Sciatic nerve (tissue), 2 donors: Measurements from ENCODE around the gene OCA2. TPM values are rescaled to one million over a fixed set of nuclear protein-coding genes. Genes with fewer than 3 reads are reported as not detected.
"Not testable (repeated sequence)": the region's sequence is repeated elsewhere in the genome, so short reads cannot be mapped to it uniquely, and the experiment has no call there.

Experiments used
- ATAC-seq: fragments of 200-7000 bp; cut with Tn5 transposase; one replicate; pipeline ENCODE4 v1.9.1; 2020; ENCODE audit warnings: mild to moderate bottlenecking, moderate library complexity
- DNase-seq: peaks from one replicate; pipeline ENCODE4 v3.0.0-alpha.2; 2020; ENCODE audit warnings: low spot score
- intact Hi-C: fragments of 100-400 bp; cut with DNase I; formaldehyde crosslinking; loops from one replicate; pipeline ENCODE4 v1.14.2; 2022
- total RNA-seq: library from RNA; stranded (reverse); fragmentation: NEBNext Ultra II Directional; extraction: Animal tissue kit (Norgen Biotek cat#: 25700); gene quantifications from one replicate; pipeline ENCODE4 v1.2.1, GENCODE V29; 2021
- donor health status: DM: no; HTN: no; CAD: no.
- donor health status: DM: no; HTN: no; CAD: no.

The OCA2 gene
- 0.98 TPM for total RNA-seq

DNA sequence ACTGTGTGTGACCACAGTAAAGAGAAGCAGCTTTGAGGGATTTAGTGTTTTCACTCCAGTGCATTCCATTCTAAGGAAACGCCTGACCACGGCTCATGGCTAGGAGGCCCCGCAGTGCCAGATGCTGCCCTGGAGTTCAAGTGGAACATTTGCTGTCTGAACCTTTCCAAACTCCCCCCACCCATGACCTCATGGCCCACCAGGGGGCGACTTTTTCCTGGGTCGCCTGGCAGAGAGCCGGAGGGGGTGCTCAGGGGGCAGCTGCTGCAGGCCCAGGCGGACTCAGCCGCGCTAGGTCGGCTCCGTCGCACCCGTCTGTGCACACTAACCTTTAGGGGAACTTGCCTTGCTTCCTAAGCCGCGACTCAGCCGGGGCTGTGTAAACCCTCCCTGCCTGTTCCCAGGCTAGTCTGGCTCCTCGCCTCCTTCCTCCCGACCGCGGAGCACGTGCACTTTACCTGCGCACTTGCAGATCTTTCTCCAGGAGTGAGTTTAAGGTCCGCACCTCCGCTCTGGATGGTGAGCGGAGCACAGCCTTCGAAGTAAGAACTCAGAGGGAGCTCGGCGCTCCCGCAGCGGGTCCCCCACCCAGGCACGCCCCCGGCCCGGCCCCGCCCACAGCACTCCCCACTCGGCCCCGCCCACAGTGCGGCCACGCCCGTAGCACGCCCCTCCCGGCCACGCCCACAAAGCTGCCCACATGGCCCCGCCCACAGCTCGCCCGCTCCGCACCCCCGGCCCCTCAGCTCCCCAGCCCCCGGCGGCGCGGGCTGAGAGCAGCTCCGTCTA, at the start of gene OCA2:
TSS of gene OCA2 (minus strand) at position 550 of the 789 bp plus-strand sequence. CDS start 17,441 bp downstream, outside the sequence.
- DNase-seq (peak; percentile 73), ATAC-seq (peak; percentile 58)
- intact Hi-C loops = loop anchor here (10.0 kb wide), 1 partner anchor 1084 kb away; no protein-coding TSS in a partner anchor

DNA sequence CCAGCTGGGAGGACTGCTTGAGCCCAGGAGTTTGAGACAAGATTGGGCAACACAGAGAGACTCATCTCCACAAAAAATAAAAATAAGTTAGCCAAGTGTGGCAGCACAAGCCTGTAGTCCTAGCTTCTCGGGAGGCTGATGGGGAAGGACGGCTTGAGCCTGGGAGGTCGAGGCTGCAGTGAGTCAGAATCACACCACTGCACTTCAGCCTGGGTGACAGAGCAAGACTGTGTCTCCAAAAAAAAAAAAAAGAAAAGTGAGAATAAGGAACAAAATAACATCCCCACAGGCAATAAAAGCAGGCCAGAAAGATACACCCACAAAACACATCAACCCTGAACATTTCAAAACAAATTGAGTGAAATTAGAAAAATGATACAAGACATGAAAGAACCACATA, 48.7 kb upstream of the OCA2 start:
- ATAC-seq (no peak), DNase-seq (no peak)
- intact Hi-C loops = no loop called here

DNA sequence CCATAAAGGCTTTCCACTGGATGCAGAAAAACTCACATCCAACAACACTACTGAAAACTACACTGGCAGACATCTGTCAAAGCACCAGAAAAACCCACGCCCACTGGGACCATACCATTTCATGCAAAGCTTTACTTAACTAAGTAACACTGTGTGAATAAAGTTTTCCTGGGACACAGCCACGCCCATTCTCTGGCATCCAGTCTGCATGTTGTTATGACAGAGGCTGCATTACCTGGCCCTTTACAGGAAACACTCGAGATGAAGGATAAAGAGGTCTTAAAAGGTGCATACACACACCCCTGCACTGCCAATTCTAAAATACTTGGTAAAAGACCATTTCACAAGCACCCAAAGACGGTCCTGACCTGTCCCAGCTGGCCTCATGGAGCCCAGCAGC, 46.3 kb upstream of the OCA2 start:
- ATAC-seq, intact Hi-C loops, DNase-seq: not testable (repeated sequence)

DNA sequence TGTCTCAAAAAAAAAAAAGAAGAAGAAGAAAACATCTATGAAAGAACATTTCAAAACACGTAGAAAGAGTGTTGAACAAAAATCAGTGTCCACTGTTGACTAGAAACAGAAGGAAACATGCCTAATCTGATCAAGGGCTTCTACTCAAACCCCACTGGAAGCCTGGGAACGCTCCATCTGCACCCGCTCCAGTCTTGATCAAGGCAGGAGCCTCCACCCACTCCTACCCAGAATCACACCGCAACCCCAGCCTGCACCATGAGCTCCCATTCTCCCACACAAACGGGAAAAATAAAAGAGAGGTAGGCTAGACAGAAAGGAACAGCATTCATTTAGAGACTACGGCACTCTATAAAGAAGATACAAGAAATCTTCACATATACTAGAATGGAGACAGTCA, 40.9 kb upstream of the OCA2 start:
- DNase-seq = peak; percentile 22
- no peak for ATAC-seq
- intact Hi-C loops = no loop called here

DNA sequence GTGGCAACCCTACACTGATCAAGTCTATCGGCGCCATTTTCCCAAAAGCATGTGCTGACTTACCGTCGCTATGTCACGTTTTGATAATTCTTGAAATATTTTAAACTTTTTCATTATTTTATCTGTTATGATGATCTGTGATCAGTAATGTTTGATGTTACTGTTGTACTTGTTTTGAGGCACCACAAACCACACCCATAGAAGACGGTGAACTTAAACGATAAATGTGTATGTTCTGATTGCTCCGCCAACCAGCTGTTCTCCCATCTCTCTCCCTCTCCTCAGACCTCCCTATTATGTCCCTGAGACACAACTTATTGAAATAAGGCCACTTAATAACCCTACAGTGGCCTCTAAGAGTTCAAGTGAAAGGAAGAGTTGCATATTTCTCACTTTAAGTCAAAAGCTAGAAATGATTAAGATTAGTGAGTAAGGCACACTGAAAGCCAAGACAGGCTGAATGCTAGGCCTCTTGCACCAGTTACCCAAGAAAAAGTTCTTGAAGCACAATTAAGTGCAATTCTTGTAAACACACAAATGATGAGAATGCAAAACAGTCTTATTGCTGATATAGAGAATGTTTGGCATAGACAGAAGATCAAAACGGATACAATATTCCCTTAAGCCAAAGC, 38.4 kb upstream of the OCA2 start:
- intact Hi-C loops, ATAC-seq, DNase-seq: not testable (repeated sequence)

DNA sequence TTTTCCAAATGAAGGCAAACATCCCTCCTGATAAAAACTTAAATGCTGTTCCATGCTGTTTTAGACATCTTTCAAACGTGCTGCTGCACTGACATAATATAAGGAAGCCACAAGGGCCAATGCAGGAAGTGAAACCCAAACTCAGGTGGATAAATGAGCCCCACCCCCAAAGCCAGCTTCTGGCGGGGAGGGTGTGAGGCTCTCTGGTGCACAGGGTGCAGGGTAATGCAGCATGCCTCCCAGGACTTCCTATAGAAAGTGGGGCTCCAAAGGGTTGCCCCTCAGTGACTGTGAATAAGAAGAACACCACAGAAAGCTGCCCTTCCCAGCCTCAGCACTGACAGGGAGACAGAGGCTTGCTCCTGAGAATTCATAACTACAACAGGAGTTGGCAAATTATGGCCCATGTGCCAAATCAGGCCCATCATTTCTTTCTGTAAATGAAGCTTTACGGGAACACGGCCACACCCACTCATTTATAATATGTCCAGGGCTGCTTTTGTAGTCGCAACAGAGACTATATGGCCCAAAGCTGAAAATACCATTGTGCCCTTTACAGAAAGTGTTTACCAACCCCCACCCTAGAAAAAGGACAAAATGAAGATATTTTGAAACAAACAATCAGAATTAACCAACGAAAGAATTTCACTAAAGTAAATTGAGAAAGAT, 37.3 kb upstream of the OCA2 start:
- ATAC-seq, DNase-seq, intact Hi-C loops: not testable (repeated sequence)

DNA sequence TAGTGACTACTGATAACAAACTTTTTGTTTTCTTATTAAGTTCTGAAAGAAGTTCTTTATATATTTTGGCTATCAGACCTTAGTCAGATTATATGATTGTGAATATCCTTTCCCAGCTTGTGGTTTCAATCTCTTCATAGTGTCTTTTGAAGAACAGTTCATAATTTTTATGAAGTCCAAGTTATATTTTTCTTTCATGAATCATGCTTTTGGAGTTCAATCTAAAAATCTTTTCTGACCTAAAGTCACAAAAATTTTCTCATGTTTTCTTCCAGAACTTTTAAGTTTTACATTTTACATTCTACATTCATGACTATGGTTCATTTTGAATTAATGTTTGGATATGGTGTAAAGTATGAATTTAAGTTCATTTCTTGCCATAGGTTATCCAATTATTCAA, 34.2 kb upstream of the OCA2 start:
- intact Hi-C loops = no loop called here
- no peak for DNase-seq
- no peak for ATAC-seq

DNA sequence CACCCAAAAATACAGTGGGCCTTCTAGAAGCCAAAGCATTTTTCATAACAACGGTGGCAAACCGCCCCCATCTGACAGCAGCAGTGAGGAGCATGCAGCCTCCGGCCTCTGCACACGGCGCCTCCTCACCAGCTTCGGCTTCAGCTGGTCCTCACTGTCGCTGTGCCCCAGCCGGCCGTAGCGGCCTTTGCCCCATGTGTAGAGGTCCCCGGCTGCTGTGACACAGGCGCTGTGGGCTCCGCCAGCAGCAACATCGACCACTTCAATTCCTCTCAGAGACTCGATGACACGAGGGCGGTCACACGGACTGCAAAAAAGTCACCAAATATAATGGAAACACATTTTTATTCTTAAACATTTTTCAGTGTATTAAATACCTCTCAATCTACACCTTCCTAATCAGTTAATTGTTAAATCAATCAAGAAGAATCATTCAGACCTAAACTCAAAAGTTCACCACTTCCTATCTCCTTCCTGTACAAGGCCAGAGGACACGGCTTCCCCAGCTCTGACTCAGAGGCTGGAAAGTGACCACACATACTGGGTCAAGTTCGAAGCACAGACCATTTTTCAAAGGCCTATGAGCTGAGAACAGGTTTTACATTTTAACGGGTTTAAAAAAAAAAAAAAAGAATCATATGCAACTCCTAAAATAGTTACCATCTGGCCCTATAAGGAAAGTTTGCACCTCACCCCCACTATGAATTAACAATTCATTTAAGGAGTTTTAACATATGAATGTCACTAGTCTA, 33.6 kb upstream of the OCA2 start:
- DNase-seq (peak; percentile 45), ATAC-seq (no peak)
- intact Hi-C loops = no loop called here

DNA sequence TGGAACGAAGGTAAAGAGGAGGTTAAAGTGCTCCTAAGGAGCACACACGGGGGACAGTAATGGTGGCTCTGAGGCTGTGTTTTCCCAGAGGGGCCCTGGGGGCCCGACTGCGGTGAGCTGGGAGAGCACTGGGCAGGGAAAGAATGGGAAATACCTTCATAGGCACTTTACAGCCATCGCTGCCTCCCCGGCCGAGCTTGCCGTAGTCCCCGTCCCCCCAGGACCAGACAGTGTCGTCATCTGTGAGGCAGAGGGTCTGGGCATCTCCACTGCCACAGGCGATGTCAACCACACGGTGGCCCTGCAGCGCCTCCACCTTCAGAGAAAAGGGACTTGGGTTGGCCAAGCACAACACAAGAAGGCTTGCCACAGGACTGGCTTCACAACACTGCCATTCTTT, 32.8 kb upstream of the OCA2 start:
- DNase-seq (peak; percentile 34), ATAC-seq (no peak)
- intact Hi-C loops = no loop called here

DNA sequence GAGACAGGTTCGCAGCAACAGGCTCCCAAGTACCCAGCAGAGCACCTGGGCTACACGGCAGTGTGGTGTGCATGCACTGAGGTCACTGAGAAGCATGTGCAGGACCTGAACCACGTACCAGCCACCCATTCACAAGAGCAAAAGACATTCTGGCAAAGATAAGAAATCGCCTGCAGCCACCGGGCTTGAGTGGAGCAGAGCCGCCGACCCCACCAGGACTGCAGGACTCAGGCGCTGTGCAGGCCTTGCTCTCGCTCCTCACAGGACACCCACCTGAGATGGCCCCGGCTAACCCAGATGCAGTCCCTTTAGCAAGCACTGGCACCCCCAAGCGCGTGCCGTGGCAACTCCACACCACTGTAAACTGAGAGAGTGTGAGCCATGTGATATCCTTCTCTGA, 32.3 kb upstream of the OCA2 start:
- DNase-seq = peak; percentile 26
- no peak for ATAC-seq
- intact Hi-C loops = no loop called here

DNA sequence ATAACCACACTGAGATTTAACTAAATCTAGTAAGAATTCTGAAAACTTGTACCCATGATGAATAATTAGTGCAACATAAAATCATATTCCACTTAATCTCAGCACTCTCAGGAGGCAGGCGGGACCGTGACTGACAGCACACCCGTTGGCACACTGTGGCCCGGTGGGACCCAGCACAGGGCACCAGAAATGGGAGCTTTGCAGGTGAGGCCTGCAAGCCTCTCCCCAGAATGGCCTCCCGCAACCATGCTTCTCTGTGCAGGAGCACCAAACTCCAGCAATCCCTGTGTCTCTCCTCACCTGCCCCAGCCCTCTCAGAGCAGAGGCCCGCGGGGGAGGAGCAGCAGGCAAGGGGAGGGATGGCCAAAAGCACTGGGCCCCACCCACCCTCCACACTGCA, 31.5 kb upstream of the OCA2 start:
- intact Hi-C loops = no loop called here
- no peak for ATAC-seq
- peak; percentile 30 for DNase-seq

DNA sequence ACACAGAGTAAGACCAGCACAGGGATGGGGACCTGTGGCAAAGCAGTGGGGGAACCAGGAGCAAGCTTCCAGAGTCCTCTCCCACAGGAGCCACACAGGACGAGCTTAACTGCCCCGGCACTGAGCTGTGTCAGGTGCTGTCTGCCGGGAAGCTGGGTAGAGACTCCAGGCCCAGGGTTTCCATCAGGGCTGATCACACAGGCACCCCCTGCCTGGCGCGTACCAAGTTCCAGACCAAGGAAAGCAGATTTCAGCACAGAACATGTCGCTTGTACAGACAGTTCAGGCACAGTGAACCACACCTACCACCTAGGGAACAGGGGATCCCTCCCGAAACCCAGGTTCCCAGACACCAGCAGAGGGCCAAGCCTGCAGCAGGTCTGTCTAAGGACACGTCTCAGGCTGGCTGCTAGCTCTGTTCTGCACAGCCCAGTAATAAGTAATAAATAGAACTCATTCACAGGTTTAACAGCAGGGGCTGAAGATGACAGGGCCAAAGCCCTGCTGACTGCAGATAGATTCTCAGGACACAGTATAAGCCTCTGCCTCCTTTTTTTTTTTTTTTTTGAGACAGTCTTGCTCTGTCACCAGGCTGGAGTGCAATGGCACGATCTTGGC, 30.2 kb upstream of the OCA2 start:
- ATAC-seq (no peak), DNase-seq (peak; percentile 21)
- intact Hi-C loops = no loop called here

DNA sequence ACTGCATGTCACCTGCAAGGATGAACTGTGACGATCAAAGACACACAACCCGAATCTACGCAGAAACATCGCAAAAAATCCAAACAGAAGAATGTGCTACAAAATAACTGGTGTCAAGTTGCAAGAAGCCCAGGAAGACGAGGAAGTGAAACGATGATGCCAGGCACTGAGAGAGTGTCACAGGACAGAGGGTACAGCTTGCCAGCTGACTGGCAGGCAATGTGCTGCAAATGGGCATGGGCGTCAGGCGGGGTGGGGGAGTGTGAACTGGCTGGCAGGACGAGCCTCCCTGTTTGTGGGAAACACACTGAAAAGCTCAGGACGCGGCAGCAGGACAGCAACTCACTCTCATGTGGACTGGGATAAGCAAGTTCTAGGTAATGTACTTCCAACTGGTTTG, 28.9 kb upstream of the OCA2 start:
- intact Hi-C loops = no loop called here
- peak; percentile 68 for ATAC-seq
- DNase-seq = peak; percentile 71

DNA sequence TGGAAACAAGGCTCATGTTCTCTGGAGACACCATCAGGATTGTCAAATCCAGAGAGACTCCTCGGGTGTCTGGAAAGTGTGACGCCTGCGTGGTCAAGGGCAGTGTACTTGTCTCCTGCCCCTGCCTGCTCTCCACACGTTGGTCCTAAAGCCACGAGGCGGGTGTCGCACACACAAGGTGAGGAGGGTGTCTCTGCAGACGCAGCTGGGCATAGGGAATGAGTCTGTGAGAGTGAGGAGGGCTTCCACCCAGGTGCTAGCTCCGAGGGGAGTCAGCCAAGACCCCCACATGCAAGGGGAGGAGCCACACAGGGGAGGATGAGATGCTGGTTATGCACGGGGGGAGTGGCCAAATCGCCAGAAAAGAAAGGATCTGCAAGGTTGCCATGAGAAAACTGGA, 27.9 kb upstream of the OCA2 start:
- ATAC-seq = no peak
- intact Hi-C loops = no loop called here
- peak; percentile 54 for DNase-seq

DNA sequence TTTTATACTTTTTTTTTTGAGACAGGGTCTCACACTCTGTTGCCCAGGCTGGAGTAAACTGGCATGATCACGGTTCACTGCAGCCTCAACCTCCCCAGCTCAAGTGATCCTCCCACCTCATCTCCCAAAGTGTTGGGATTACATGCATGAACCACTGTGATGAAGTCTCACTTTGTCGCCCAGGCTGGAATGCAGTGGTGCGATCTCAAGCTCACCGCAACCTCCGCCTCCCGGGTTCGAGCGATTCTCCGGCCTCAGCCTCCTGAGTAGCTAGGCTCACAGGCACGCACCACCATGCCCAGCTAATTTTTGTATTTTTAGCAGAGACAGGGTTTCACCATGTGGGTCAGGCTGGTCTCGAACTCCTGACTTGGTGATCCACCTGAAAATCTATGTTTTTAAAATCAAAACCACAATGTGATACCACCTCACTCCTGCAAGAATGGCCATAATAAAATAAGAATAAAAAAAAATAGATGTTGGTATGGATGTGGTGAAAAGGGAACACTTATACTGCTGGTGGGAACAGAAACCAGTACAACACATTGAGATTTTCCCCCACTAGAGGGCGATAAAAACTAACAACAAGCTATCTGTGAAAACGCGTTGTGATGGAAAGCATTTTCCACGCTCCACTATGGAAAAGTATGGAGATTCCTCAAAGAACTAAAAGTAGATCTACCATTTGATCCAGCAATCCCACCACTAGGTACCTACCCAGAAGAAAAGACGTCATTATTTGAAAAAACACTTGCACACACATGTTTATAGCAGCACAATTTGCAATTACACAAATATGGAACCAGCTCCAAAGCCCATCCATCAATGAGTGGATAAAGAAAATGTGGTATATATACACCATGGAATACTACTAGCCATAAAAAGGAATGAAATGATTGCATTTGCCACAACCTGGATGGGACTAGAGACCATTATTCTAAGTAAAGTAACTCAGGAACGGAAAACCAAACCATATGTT, 26.8 kb upstream of the OCA2 start:
- intact Hi-C loops = no loop called here
- DNase-seq (peak; percentile 27), ATAC-seq (no peak)

DNA sequence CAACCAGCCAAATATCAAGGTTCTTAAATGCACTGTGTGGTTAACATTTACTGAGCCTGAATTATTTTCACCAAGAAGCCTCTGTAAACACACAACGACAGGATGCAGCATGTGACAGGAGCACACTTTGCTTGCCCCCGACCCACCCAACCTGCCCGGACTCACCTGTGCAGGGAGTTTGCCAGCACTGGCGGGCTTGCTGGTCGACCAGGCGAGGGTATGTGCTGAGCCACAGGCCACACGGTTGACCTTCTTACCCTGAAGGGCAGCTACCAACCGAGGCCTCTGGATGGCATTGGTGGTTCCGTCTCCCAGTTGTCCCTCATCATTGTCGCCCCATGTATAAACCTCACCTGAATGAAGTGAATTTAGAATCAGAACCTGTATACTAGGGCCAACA, 25.7 kb upstream of the OCA2 start:
- intact Hi-C loops = no loop called here
- ATAC-seq = no peak
- DNase-seq = peak; percentile 47

DNA sequence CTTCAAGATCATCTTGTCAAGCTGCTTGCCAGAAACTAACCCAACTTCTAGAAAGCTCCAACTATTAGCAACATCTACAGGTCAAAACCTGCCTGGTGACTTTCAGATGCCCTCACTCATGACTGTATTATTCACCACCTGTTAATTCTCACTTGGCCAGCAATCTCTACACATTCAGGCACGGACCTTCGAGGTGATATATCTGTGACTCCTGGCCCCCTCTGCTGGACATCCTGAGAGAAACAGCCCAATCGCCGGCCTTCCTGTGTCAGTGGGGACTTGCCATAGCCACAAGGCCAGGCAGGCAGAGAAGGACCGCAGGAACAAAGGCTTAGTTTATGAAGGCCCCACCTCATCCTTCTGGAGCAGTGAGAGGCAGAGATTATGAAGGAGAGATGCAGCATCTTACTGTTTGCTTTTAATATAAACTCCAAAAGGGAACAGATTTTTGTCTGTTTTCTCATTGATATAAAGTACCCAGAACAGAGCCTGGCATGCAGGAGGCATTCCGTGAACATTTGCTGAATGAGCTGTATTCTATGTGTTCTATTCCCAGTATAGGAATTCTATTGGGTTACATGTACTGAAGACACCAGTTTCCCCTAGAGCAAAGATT, 24.4 kb upstream of the OCA2 start:
- ATAC-seq (peak; percentile 57), DNase-seq (peak; percentile 72)
- intact Hi-C loops = no loop called here
